Fibroblast of lung (primary cell): Measurements from ENCODE around the gene MIEF1. TPM values are rescaled to one million over a fixed set of nuclear protein-coding genes. Genes with fewer than 3 reads are reported as not detected.

ENCODE experiments used
- DNase-seq, 2 donors: peaks; one replicate each; pipeline versions ENCODE4 v3.0.0 to v3.0.0-alpha.2; 2010; ENCODE audit warnings: low read depth in 2 of 2
- H2AFZ ChIP-seq: 2 replicates; pipeline ENCODE4 v1.5.1; 2012; ENCODE audit warnings: low read length, control low read depth, inconsistent platforms
- H3K27ac ChIP-seq: 2 replicates; pipeline ENCODE4 v1.5.1; 2011; ENCODE audit warnings: low read length, control low read depth; ENCODE audit not compliant: insufficient read depth
- H3K27me3 ChIP-seq: 2 replicates; pipeline ENCODE4 v1.5.1; 2011; ENCODE audit warnings: mild to moderate bottlenecking, low read length; ENCODE audit not compliant: control insufficient read depth, insufficient read depth
- H3K36me3 ChIP-seq: 2 replicates; pipeline ENCODE4 v1.5.1; 2011; ENCODE audit warnings: low read length; ENCODE audit not compliant: control insufficient read depth, insufficient read depth
- H3K4me1 ChIP-seq: 2 replicates; pipeline ENCODE4 v1.5.1; 2011; ENCODE audit warnings: low read length; ENCODE audit not compliant: control insufficient read depth, insufficient read depth; ENCODE audit errors: extremely low read depth
- H3K4me2 ChIP-seq: 2 replicates; pipeline ENCODE4 v1.5.1; 2011; ENCODE audit warnings: low read length, control low read depth; ENCODE audit not compliant: insufficient read depth; ENCODE audit errors: extremely low read depth
- H3K4me3 ChIP-seq, 4 experiments: fragments of 200-600 bp in 1 of 4; sonication (generic) in 1 of 4; replicated peaks in 1 of 4; 2 replicates each; pipeline ENCODE4 v1.5.1; 2011 to 2016; ENCODE audit warnings: low read length in 4 of 4, low read depth in 3 of 4, mild to moderate bottlenecking in 3 of 4, control low read depth in 2 of 4, inconsistent platforms in 1 of 4, mixed read lengths in 1 of 4; ENCODE audit not compliant: insufficient read depth in 1 of 4; ENCODE audit errors: control extremely low read depth in 1 of 4
- H3K79me2 ChIP-seq: 2 replicates; pipeline ENCODE4 v1.5.1; 2012; ENCODE audit warnings: mild to moderate bottlenecking, low read length, inconsistent platforms; ENCODE audit not compliant: control insufficient read depth, insufficient read depth
- H3K9ac ChIP-seq: 2 replicates; pipeline ENCODE4 v1.5.1; 2011; ENCODE audit warnings: mild to moderate bottlenecking, low read length, control low read depth; ENCODE audit not compliant: insufficient read depth
- H3K9me3 ChIP-seq: 2 replicates; pipeline ENCODE4 v1.5.1; 2012; ENCODE audit warnings: low read depth, low read length; ENCODE audit not compliant: control insufficient read depth, insufficient read depth
- H4K20me1 ChIP-seq: 2 replicates; pipeline ENCODE4 v1.5.1; 2011; ENCODE audit warnings: low read length; ENCODE audit not compliant: control insufficient read depth, insufficient read depth; ENCODE audit errors: extremely low read depth
- CTCF ChIP-seq, 2 donors: IDR thresholded peaks in 1 of 2; conservative IDR thresholded peaks in 1 of 2; 1 replicate in 1 of 2; 2 replicates in 1 of 2; pipeline ENCODE4 v1.5.1; 2011 to 2012; ENCODE audit warnings: low read length in 2 of 2, control low read depth in 1 of 2, inconsistent platforms in 1 of 2, low read depth in 1 of 2, mild to moderate bottlenecking in 1 of 2
- EZH2 ChIP-seq: IDR thresholded peaks from 2 replicates; pipeline ENCODE4 v1.5.1; 2012; ENCODE audit warnings: low read length, control low read depth, mild to moderate bottlenecking; ENCODE audit errors: missing control alignments
- polyA plus RNA-seq, 2 donors: library from polyadenylated mRNA; depleted of rRNA in 1 of 2; stranded (reverse) in 1 of 2; unstranded in 1 of 2; fragments of >200 nt; gene quantifications; 2 replicates each; pipeline ENCODE4 v1.2.1, GENCODE V29; 2011 to 2012; ENCODE audit warnings: missing spikeins in 1 of 2
- total RNA-seq: library from RNA; depleted of rRNA; stranded (reverse); fragments of >200 nt; gene quantifications from 2 replicates; pipeline ENCODE4 v1.2.1, GENCODE V29; 2014

MIEF1 gene
- total and polyA plus RNA-seq, 2 donors (not counting 1 experiment from before 2014, with no cell fraction given): 16.8 to 19.0 TPM

GRCh38 chr22:39486951-39487825 is 14.9 kb upstream of the MIEF1 start:
- H3K9ac ChIP-seq: no peak overlapping the region
- H3K27me3 ChIP-seq: no peaks in the 10 kb centered on the region
- no peak overlapping the region for H3K27ac ChIP-seq
- H3K4me2 ChIP-seq: no peak overlapping the region
- H2AFZ ChIP-seq: no peak overlapping the region
- H3K9me3 ChIP-seq: no peaks in the 10 kb centered on the region
- H3K4me3 ChIP-seq: no peak overlapping the region
- DNase-seq: no peak
- no peaks in the 10 kb centered on the region for H3K4me1 ChIP-seq
- no peak for TF ChIP-seq EZH2
- no peak for TF ChIP-seq CTCF (conservative IDR thresholded peaks at IDR 0.05 in 1 of 2, IDR thresholded peaks at IDR 0.05 in 1 of 2; ENCODE audit: low read depth in 1 of 2, low read length in 2 of 2)
- no peaks in the 10 kb centered on the region for H3K36me3 ChIP-seq
- no peaks in the 10 kb centered on the region for H4K20me1 ChIP-seq
- H3K79me2 ChIP-seq: no peaks in the 10 kb centered on the region

GRCh38 chr22:39487826-39488520 is 14.1 kb upstream of the MIEF1 start:
- Histone ChIP-seq H3K9ac (no peak overlapping the region), H2AFZ (no peak overlapping the region), H3K9me3 (no peaks in the 10 kb centered on the region), H3K4me2 (no peak overlapping the region), H4K20me1 (no peaks in the 10 kb centered on the region), H3K79me2 (no peaks in the 10 kb centered on the region), H3K27me3 (no peaks in the 10 kb centered on the region), H3K36me3 (no peaks in the 10 kb centered on the region), H3K27ac (no peak overlapping the region), H3K4me3 (no peak overlapping the region), H3K4me1 (no peaks in the 10 kb centered on the region)
- no peak for DNase-seq
- TF ChIP-seq EZH2 (no peak), CTCF (conservative IDR thresholded peaks at IDR 0.05 in 1 of 2, IDR thresholded peaks at IDR 0.05 in 1 of 2; ENCODE audit: low read depth in 1 of 2, low read length in 2 of 2) (no peak)

- no peak for DNase-seq
Measured at GRCh38 chr22:39488563-39489083, 13.5 kb upstream of the MIEF1 start.

More at GRCh38 chr22:39488563-39489083, 13.5 kb upstream of the MIEF1 start:
- H3K27ac ChIP-seq: no peak overlapping the region
- no peak overlapping the region for H3K9ac ChIP-seq
- no peaks in the 10 kb centered on the region for H3K27me3 ChIP-seq
- H3K9me3 ChIP-seq: no peaks in the 10 kb centered on the region
- H3K4me2 ChIP-seq: no peak overlapping the region
- no peaks in the 10 kb centered on the region for H4K20me1 ChIP-seq
- no peak overlapping the region for H2AFZ ChIP-seq
- H3K4me1 ChIP-seq: peaks cover 6% of the 10 kb centered on the region
- no peak overlapping the region for H3K4me3 ChIP-seq
- TF ChIP-seq EZH2 (no peak), CTCF (conservative IDR thresholded peaks at IDR 0.05 in 1 of 2, IDR thresholded peaks at IDR 0.05 in 1 of 2; ENCODE audit: low read depth in 1 of 2, low read length in 2 of 2) (no peak)
- H3K36me3 ChIP-seq: no peaks in the 10 kb centered on the region
- H3K79me2 ChIP-seq: no peaks in the 10 kb centered on the region
